DMS53 treated with DMSO at 0.1 percent for 48 hours (cell line): ENCODE results near the gene HOXA4.

ENCODE experiments used
- DNase-seq: peaks from one replicate; lab custom pipeline; 2025; ENCODE audit not compliant: unreplicated experiment; lab: John Stamatoyannopoulos, UW

Gene HOXA4

DNA sequence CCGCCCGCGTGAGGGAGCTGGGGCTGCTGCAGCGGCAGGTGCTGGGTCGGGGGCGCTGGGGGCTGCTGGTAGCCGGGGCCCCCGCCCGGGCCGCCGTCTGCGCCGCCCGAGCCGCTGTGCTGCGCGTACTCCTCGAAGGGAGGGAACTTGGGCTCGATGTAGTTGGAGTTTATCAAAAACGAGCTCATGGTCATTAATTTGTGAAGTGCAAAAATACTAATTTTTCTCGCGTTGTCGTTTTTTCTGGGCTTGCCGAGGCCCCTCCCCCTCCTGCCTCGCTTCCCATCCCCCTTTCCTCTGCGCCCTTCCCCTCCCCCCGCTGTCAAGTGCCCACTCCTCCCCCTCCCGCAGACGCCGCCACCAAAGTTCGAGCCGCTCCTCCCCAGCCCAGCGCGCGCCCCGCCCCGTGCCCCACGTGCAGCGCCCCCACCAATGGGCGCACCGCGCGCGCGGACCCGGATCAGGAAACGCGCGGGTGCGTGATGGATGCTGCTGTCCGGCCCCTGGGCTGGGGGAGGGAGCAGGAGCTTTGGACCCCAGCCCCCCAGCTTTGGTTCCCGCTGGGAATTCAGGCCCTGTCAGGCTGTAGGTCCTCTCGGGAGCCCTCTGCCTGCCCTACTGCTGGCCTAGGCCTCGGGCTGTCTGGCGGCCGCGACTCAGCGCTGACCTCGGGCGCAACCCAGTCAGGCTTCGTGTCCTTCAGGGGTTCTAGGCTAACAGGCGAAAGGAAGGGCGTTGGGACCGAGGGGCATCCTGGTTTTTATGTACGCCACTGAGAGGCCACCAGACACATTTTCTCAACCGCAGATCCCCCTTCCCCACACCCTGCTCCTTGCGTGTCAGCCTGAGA is at the start of gene HOXA4:
Gene HOXA4 (minus strand): TSS at position 218 of the 850 bp plus-strand sequence. CDS start 24 bp downstream, at position 194.
- peak; percentile 30 for DNase-seq

DNA sequence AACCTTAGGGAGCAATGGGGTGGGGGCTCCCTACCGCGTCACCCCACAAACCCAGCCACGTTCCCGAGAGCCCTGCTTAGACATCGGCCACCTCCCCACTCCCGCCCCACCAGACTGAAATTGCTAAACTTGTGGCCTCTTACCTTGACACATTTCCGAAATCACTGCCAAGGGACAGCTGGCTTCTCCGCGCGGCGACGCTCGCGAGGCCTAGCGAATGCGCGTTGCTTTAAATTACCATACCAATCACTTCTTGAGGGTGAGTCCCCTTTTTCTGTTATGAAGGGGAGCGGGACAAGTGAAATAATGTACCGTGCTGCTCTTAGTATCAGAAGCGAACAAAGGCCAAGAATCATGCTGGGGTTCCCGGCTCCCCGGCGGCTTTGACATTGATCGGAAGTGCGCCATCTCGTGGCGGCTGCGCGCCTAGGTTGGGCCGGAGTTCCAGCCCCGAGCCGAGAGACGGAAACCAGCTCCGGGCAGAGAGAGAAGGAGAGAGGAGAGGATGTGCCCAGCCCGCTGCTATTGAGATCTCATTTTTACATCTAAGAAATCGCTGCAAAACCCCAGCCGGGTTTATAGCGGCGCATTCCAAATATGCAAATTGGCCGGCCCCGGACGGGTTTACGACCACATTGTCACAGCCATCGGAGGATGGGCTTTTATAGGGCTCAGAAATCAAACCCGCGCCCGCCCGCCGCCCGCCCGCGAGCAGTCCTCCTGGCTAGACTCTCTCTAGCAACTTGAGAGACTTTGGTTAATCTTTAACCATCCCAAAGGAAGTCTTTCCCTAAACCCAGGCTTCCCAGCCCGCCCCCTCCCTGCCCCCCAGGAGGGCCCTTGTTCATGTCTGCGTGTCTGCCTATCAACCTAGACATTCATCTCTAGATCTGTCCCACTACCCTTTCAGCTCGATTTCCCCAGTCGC is 49.2 kb upstream of the HOXA4 start:
- peak; percentile 72 for DNase-seq

DNA sequence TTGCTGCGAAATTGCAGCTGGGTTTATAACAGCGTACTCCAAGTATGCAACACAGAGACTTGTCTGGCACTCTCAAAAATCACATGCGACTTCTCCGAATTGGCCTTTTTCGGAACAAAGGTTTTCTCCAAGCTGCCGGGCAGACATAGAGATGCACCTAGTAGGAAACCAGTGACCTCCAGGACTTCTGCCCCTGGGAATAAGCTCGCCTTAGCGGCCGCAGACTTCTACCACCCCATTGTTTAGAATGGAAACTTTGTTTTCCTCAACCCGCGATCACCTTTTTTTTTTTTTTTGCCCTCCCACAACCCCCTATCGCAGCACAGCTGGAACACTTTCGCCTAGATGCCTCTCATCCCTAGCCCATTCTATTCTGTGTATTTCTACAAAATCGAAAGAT is 48.5 kb upstream of the HOXA4 start:
- DNase-seq, result no peak

DNA sequence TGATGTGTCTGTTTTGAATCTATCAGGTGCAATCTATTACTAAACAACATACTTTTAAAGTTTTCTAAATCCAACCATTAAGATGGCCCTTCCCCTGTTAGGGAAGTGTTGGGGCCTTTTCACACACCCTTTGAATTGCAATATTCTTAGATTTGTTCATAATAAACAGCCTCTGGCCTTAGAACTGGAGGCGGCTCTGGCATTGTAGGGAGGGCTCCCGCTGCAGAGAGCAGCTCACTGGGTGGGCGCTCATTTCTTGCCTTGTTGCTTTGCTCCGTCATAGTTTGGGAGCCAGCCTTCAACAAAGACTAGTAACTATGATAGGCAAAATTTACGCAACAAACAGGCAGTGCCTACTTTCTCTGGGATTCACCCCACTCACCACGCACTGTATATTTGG is 47.8 kb upstream of the HOXA4 start:
- no peak for DNase-seq

DNA sequence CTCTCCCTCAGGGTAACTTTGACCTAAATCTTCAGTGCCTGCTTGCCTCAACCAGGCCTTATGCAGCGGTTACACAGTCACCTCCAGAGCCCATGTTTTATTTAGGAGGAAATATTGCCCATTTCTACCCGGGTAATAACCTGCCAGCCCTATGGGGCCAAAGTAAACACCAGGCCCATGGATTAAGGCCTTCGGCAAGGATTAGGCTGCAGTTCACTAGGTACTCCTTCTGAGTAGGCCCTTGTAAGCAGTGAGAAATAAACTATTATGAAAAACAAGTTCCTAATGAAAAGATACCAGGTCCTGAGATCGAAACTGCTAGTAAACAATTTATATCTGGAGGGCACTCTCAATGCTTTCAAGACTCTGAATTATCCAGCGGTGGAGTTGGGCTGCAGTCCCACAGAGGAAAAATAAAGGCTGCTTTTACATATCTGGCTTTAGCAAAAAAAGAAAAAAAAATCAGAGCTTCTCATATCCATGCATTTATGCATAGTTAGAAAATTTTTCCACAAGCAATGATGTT is 47.3 kb upstream of the HOXA4 start:
- DNase-seq, result no peak

DNA sequence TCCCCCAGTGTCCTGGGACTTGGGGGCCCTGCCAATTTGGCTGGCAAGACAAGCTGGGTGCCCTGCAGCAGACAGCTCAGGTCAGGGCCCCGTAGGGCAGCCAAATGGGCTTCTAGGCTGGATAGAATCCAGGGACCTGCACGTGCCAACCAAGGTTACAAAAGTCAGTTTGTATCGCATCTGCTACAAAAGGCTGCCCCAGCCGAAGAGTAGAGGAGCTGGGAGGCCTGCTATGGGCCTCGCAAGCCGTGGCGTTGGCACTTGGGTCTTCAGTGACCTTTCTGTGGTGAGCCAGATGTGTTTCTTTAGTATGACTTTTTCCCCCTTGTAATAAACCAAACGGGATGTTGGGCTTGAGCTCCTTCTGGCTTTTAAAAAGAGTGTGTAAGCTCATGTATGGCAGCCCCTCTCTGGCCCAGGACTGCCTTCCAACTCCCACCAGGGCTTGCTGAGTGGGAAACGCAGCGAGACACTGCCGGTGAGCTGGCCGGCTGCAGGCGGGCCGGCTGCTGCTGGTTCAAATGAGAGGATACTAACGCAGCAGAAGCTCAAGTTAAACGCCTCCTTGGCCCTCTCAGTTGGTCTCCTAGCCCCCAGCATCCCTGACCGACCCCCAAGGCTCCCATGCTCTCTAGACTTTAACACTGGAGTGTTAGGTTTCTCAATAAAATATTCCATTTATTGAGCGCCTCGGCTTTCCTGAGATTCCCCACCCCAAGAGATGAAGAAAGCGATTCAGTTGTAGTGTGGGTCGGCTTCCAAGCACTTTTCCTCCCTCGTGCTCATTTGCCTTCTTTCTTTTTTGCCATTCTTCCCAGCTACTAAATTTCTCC is 46.6 kb upstream of the HOXA4 start:
- no peak for DNase-seq

DNA sequence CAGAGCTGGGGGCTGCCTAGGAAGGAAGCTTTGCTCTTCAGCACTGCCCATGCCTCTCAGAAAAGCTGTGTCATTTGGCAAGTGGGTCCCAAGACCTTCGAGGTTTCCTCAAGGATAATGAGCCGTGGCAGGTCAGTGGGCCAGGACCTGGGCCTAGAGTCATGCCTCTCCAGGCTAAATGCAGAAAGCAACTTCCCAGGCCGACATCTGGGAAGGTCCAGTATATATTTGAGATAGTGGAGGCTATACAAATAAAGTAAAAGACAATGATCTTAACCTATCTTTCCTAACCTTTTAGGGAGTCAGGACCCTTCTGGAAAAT is 45.9 kb upstream of the HOXA4 start:
- DNase-seq, result no peak

DNA sequence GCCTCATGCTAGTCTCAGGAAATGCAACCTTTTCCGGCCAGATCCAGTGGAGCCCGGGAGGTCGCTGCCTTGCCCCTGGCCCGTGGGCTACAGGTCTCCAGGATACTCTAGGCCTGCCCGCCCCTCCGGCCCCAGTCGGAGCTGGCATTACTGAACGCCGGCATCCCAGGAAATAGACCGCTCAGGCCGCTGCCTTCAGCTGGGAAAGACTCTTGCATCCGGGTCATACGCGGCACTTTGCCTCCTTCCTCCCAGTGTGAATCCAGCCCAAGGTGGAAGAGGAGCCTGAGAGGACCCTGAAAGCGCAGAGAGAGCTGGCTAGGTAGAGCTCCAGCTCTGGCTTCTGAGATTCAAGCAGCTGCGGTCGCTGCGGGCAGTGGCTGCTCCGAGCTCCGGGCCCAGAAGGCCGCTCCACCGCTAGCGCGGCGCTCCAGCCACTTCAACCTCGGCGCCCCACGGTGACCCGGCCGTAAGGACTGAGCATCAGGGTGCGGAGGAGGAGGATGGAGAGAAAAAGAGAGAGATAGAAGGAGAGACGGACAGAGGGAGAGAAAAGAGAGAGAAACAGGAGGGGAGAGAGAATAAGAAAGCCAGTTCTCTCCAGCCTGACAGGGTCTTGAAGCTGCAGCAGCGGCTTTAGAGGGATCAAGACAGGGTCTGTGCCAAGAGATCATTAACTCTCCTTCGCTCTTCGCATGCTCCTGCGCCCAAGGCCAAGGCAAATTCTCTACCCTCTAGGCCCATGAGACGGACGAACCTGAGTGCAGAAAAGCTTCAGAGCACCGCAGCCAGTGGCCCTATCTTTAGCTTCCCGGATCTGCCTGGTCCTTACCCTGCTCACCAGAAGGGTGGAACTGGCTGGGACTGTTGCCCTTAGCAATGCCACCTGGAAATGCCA is 45.3 kb upstream of the HOXA4 start:
- DNase-seq, result no peak

DNA sequence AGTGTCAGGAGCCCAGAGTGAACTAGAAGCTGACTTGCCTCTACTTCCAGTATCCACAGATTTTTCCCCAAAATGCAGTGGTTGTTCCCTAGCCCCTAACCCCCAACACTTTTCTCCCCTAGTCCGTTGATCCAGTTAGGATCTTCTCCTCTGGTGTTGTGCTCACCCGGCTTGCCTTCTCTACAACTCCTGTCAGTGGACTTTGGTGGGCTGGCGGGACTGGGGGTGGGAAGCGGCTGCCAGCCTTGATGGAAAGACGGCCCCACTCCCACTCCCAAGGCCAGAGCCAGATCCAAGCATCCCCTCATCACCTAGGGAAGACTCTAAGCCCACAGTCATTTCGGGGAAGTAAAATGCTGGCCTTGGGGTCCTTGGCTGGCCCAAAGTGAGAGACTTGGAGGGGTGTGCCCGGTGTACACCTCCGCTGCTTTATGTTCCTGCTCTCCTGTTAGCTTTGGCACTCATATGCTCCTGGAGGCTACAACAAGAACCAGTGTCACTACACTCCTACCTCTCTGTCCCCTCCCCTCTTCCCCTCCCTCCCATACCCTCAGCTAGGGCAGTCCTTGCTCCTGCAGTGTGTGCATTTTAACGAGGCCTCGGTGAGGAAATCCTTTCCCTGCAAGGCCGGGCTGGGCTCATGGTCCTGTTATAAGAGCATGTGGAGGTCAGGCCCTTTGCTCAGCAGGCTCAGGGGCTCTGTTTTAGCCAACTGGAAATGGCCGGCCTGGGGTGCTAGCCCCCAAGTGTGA is 44.5 kb upstream of the HOXA4 start:
- DNase-seq, result no peak

DNA sequence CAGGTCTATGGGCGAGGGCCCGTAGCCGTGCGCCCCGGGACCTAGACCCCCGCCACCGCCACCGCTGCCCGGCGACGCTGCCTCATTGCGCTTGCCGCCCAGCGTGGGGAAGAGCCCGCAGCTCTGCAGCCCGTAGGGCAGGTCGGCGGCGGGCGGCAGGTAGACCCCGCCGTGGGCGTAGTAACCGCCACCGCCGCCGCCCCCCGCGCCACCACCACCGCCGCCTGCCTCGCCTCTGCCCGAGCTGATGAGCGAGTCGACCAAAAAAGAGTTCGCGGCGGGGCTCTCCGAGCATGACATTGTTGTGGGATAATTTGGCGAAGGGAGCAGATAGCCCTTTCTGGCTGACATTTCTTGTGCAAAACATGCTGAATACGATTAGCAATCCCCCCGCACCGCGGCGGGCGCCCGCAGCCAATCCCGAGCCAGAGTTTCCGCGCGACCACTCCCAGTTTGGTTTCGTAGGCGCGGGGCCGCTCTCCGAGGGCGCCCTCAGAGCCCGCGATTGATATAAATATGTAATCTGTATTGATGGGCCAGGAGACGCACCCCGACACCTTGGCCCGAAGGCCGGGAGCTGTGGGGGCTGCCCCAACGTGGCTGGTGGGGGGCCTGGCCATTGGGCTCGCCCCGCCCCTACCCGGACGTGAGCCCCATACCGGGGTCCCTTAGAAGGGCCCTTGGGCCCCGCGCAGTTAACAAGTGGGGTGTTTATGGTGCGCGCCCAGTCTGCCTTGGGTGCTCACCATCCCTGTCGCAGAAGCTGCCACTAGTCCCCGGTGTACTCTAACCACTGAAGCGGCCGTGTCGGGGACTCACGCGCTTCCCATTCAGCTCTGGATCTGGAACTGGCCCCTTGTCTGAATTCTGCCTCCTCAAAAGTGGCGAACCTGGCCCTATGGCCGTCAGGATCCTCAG is 43.7 kb upstream of the HOXA4 start, which contains the start of gene HOXA10:
Gene HOXA10 (minus strand): TSS at position 365 of the 918 bp plus-strand sequence. CDS start 14 bp downstream, at position 351.
- DNase-seq, result no peak

DNA sequence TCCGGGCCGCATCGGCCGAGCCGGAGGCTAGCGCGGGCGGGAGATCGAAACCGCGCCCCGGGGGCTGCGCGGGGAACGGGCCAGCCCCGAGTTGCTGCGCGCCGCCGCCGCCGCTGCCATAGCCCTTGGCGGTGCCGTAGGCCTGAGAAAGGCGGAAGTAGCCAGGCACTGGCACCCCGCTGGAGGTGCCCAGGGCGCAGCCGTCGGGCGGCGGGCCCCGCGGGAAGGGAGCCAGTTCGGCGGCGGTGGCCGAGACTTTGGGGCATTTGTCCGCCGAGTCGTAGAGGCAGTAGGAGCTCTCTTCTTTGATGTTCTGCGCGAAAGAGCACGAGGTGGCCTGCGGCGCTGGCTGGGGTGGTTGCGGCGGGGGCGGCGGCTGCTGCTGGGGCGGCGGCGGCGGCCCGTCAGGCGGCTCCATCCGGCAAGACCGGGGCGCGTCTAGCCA is 43.0 kb upstream of the HOXA4 start:
- no peak for DNase-seq

DNA sequence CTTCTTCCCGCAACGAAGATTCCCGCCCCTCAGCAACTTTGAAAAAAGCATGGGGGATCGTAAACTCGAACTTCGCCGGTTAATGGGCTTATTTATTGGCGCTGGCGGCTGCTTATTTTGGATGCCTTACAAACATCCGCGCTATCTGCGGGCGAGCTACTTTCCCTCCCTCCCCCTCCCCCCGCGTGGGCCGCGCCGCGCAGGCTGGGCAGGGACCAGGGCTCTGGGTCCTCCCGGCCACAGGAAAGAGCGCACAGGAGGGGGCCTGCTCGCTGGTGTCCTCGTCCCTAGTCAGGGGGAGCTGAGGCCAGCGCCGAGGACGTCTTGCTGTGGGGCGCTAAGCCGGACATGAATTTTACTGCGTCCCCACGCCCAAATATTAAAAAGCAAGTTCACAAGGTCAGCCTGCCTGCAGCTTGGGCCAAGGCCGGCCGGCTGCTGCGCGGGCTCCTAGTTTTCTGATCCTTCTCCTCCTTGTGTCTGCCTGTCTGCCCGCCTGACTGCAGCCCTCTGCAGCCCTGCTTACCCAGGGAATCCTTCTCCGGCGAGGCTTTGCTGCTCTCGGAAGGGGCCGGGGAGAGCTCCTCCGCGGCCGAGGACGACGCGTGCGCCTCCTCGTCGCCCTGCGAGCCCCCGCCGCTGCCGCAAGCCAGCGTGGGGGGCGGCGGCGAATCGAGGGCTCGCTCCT is 42.4 kb upstream of the HOXA4 start:
- peak; percentile 35 for DNase-seq

DNA sequence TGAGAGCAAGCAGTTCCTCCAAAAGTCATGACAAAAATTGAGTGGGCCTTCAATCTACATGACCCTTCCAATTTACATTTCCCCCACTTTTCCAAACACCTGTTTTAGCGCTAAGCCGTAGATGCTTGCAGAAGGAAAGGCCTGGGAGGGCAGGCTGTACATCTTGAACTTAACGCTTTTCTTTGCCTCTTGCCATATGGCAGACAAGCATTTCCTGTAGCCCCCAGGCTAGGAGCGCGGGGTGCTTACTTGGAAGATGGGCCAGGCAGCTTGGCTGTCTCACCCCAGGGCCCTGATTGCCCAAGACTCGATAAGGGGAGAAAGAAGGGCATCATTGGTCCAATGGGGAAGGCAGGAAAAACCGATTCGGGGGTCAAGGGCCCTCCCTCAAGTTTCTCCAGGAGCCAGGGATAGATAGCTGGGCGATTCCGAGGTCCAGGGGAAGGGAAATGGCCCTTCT is 41.8 kb upstream of the HOXA4 start:
- no peak for DNase-seq

DNA sequence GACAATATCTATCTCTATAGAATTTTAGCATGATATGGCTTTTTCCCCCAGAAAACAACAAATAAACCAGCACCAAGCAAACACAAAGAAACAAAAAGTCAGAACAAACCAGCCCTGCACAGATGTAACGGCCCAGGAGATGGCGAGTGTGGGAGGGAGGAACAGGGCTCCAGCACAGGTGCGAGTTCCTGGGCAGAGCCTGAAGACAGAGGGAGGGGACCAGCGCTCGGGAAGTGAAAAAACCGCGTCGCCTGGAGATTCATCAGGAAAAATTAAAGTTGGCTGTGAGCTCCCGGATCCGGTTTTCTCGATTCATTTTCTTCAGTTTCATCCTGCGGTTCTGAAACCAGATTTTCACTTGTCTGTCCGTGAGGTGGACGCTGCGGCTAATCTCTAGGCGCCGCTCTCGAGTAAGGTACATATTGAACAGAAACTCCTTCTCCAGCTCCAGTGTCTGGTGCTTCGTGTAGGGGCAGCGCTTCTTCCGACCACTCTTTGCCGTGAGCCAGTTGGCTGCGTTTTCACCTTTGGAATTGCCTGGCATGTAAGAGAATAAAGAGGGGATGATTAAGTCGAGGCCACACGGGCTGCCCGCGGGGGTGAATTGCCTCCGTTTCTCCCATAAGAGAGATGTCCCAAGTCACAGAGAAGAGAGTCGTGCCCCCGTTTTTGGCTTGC is 41.2 kb upstream of the HOXA4 start:
- peak; percentile 63 for DNase-seq

DNA sequence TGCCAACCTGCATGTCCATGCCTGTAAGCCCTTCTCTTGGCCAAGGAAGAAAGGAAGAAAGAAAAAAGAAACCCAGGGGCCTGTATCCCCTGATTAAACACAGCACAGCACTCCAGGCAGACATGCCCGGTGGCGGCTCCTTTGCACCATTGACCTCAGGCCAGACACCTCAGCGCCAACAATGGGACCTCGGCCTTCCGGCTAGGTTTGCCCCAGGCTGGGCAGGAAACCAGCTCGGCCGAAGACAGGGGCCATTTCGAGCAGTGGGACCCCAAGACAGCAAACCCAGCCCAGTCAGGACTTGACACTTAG is 40.7 kb upstream of the HOXA4 start:
- no peak for DNase-seq

DNA sequence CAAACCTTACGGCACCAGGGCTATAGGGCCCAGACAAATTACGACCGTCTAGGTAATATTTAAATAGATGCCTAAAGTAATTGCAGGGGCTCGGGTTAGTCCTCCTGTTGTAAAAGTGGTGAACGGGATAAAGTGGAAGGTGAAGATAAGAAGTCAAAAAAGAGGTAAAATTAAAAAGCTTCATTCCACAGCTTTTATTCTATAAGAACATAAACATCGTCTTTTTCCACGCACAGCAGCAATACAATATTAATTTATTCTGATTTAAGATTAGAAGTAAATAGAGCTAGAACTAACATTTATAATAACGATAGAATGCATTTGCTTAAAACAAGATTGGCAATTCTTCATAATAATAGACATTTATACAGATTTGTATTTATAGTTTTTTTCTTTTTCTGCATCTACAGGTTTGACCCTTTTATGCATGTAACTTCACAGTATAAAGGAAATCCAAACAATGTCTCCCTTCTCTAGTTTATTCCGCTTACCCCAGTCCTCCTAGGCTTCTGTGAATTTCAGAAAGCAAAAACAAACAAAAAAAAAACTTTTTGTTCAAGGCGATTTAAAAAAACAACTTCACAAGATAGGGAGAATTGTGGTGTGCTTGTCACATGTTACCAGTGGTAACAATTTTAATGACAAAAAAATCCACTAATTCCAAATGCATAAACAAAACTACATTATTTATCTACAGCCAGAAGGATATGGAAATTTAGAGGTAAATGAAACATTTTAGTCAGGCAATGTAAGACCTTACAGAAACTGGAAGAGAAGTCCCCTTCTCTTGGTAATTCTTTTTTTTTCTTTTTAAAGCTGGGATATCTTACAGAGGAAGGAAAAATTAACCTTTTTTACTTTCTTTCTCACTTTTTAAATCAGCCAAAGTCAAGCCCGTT is 40.1 kb upstream of the HOXA4 start:
- DNase-seq, result no peak
